ENCODE data around the gene USP7. TPM values are rescaled to one million over a fixed set of nuclear protein-coding genes. Genes with fewer than 3 reads are reported as not detected.

USP7 gene
- total and polyA plus RNA-seq, 10 of the 15 experiments (the other 5 are each of a cell fraction or from before 2014, with no cell fraction given): 16.2 to 133 (median 60.5) TPM

GRCh38 chr16:8931859-8932258, 31.8 kb downstream of the USP7 start:
- WGBS (ENCODE audit: insufficient coverage, insufficient replicate concordance, low lambda C conversion rate, missing lambda C conversion rate): 41% methylated on average over 6 of the region's 6 CpGs
- no peaks in the 10 kb centered on the region for H3K27me3 ChIP-seq (replicated peaks in 1 of 2; ENCODE audit: control insufficient read depth in 2 of 2, insufficient read depth in 2 of 2, low read length in 1 of 2)
- no peak overlapping the region for H3K4me2 ChIP-seq (ENCODE audit: control insufficient read depth, insufficient read depth)
- peaks cover 15 to 25% of the 10 kb centered on the region in 2 experiments for H3K36me3 ChIP-seq (ENCODE audit: control insufficient read depth in 2 of 2, insufficient read depth in 2 of 2, low read length in 1 of 2)
- no peak for FAIRE-seq
- peaks cover 35% of the 10 kb centered on the region for H4K20me1 ChIP-seq (ENCODE audit: control insufficient read depth, insufficient read depth)
- H2AFZ ChIP-seq (ENCODE audit: control insufficient read depth, low read depth, low read length): no peak overlapping the region
- peaks cover 97% of the 10 kb centered on the region for H3K79me2 ChIP-seq (ENCODE audit: control insufficient read depth, insufficient read depth, low read length)
- no peak overlapping the region for H3K27ac ChIP-seq (ENCODE audit: control insufficient read depth, insufficient read depth)
- ChIA-PET RAD21 (ENCODE audit: unreplicated experiment) (no interaction called here), CTCF (no interaction called here), POLR2A (interaction anchor here (1.3 kb wide), 1 partner anchor 12 kb away, joined by 3 read pairs; no protein-coding TSS in a partner anchor), SMC1A (ENCODE audit: uncharacterized antibody, unreplicated experiment) (interaction anchor here (0.9 to 1.0 kb wide), 2 partner anchors 16 to 42 kb away, joined by 3 read pairs; no protein-coding TSS in a partner anchor)
- DNase-seq (ENCODE audit: low read depth, low spot score): no peak
- in situ Hi-C loops (cut with MboI) (no loop called here), intact Hi-C loops (cut with micrococcal nuclease; ENCODE audit: unreplicated experiment) (no loop called here)
- 0 out of 2 replicates have a peak, but pooled peaks have one; percentile 14 for TF ChIP-seq IRF4 (IDR thresholded peaks at IDR 0.05; ENCODE audit: low read depth, low read length)
- TF ChIP-seq MAX (IDR thresholded peaks at IDR 0.05; ENCODE audit: low read depth, low read length): no peak
- TF ChIP-seq ZBTB40 (IDR thresholded peaks at IDR 0.05; ENCODE audit: borderline replicate concordance): peak; percentile 45; the same call in 1 of the 2 replicates
- no peak for TF ChIP-seq ZNF622 (IDR thresholded peaks at IDR 0.05)
- peak; percentile 56; the same call in 1 of the 2 replicates for TF ChIP-seq MXI1 (IDR thresholded peaks at IDR 0.05; ENCODE audit: low read depth, low read length)
- no peak for TF ChIP-seq JUNB (IDR thresholded peaks at IDR 0.05)
- TF ChIP-seq ATF2 (IDR thresholded peaks at IDR 0.05; ENCODE audit: low read length): 0 out of 2 replicates have a peak, but pooled peaks have one; percentile 34
- peak; percentile 98 for TF ChIP-seq REST (IDR thresholded peaks at IDR 0.05; ENCODE audit: low read depth, low read length)
- TF ChIP-seq ATF7 (IDR thresholded peaks at IDR 0.05; ENCODE audit: low read depth): peak; percentile 57; the same call in 1 of the 2 replicates
- no peak for TF ChIP-seq NKRF (conservative IDR thresholded peaks at IDR 0.05)
- H3K4me3 ChIP-seq: no peak overlapping the region
- BruUV-seq (replicated peaks): no TSS peak
- no peaks in the 10 kb centered on the region; the same call in 2 of the 3 replicates for H3K9me3 ChIP-seq (replicated peaks; ENCODE audit: control insufficient read depth, insufficient read depth, low read length)
- no peak overlapping the region for H3K9ac ChIP-seq (ENCODE audit: control insufficient read depth, insufficient read depth, low read length)
- H3K4me1 ChIP-seq (ENCODE audit: control insufficient read depth, insufficient read depth, low read length): peaks cover 48% of the 10 kb centered on the region
- ATAC-seq: no peak

Measured in GM12878 (cell line).